ENCODE results near the gene CEP89.
"Not testable (repeated sequence)": the region's sequence is repeated elsewhere in the genome, so short reads cannot be mapped to it uniquely, and the experiment has no call there.

Gene CEP89

GRCh38 chr19:32832094-32832493, 139.7 kb downstream of the CEP89 start:
- intact Hi-C loops (cut with DNase I; ENCODE audit: low total_unique reads); H3K9me3 ChIP-seq; H3K27me3 ChIP-seq; H3K4me1 ChIP-seq; H3K27ac ChIP-seq; H3K4me3 ChIP-seq; DNase-seq: not testable (repeated sequence)
- H3K36me3 ChIP-seq, result peaks cover 0 to 21% (median 0%) of the 10 kb centered on the region in 3 donors

- Histone ChIP-seq H3K4me1 (no peaks in the 10 kb centered on the region), H3K27me3 (no peaks in the 10 kb centered on the region), H3K9me3 (no peaks in the 10 kb centered on the region), H3K36me3 (peaks cover 0 to 21% (median 0%) of the 10 kb centered on the region in 3 donors), H3K27ac (no peak overlapping the region), H3K4me3 (no peak overlapping the region)
- DNase-seq, result no peak
- no peak for TF ChIP-seq CTCF (IDR thresholded peaks at IDR 0.05)
- intact Hi-C loops (cut with DNase I; ENCODE audit: low total_unique reads), result no loop called here
Observed at GRCh38 chr19:32831611-32832010, 140.1 kb downstream of the CEP89 start.

- TF ChIP-seq CTCF (IDR thresholded peaks at IDR 0.05), result no peak
- Histone ChIP-seq H3K4me1 (no peaks in the 10 kb centered on the region), H3K9me3 (no peaks in the 10 kb centered on the region), H3K27me3 (no peaks in the 10 kb centered on the region), H3K4me3 (no peak overlapping the region), H3K27ac (no peak overlapping the region), H3K36me3 (peaks cover 0 to 21% (median 0%) of the 10 kb centered on the region in 3 donors)
- intact Hi-C loops (cut with DNase I; ENCODE audit: low total_unique reads), result no loop called here
- DNase-seq, result no peak
Observed at GRCh38 chr19:32830231-32831014, 141.3 kb downstream of the CEP89 start.

GRCh38 chr19:32829345-32829896, 142.3 kb downstream of the CEP89 start:
- no peak for DNase-seq
- no peaks in the 10 kb centered on the region for H3K9me3 ChIP-seq

GRCh38 chr19:32828643-32829344, 143.0 kb downstream of the CEP89 start:
- no peak for DNase-seq
- no peak for TF ChIP-seq CTCF (IDR thresholded peaks at IDR 0.05)
- H3K9me3 ChIP-seq, result no peaks in the 10 kb centered on the region
- no peak overlapping the region for H3K27ac ChIP-seq
- no peak overlapping the region for H3K4me3 ChIP-seq
- no peaks in the 10 kb centered on the region for H3K4me1 ChIP-seq
- intact Hi-C loops (cut with DNase I; ENCODE audit: low total_unique reads), result no loop called here
- H3K36me3 ChIP-seq, result peaks cover 0 to 21% (median 0%) of the 10 kb centered on the region in 3 donors
- H3K27me3 ChIP-seq, result no peaks in the 10 kb centered on the region

More at GRCh38 chr19:32829345-32829896, 142.3 kb downstream of the CEP89 start:
- intact Hi-C loops (cut with DNase I; ENCODE audit: low total_unique reads), result no loop called here
- Histone ChIP-seq H3K4me3 (no peak overlapping the region), H3K4me1 (no peaks in the 10 kb centered on the region), H3K27me3 (no peaks in the 10 kb centered on the region), H3K36me3 (peaks cover 0 to 21% (median 0%) of the 10 kb centered on the region in 3 donors), H3K27ac (no peak overlapping the region)
- no peak for TF ChIP-seq CTCF (IDR thresholded peaks at IDR 0.05)

GRCh38 chr19:32828139-32828538, 143.6 kb downstream of the CEP89 start:
- Histone ChIP-seq H3K4me1 (no peaks in the 10 kb centered on the region), H3K9me3 (no peaks in the 10 kb centered on the region), H3K27ac (no peak overlapping the region), H3K36me3 (peaks cover 0 to 21% (median 0%) of the 10 kb centered on the region in 3 donors), H3K4me3 (no peak overlapping the region), H3K27me3 (no peaks in the 10 kb centered on the region)
- intact Hi-C loops (cut with DNase I; ENCODE audit: low total_unique reads), result no loop called here
- DNase-seq, result no peak
- TF ChIP-seq CTCF (IDR thresholded peaks at IDR 0.05), result no peak

Data from tibial artery (tissue), 4 donors.